ENCODE measurements around the gene LTBP2.

The LTBP2 gene

GRCh38 chr14:74571901-74572725 is 39.9 kb downstream of the LTBP2 start:
- DNase-seq (ENCODE audit: low read depth in 2 of 2), result peak; percentile 100

- DNase-seq (ENCODE audit: low read depth in 2 of 2), result peak; percentile 50 to 52
Measured at GRCh38 chr14:74571441-74571841, 40.6 kb downstream of the LTBP2 start.

GRCh38 chr14:74570696-74571095 is 41.3 kb downstream of the LTBP2 start:
- no peak for DNase-seq (ENCODE audit: low read depth in 2 of 2)

- no peak for DNase-seq (ENCODE audit: low read depth in 2 of 2)
Measured at GRCh38 chr14:74569806-74570591, 42.0 kb downstream of the LTBP2 start.

- no peak for DNase-seq (ENCODE audit: low read depth in 2 of 2)
Measured at GRCh38 chr14:74569387-74569786, 42.6 kb downstream of the LTBP2 start.

GRCh38 chr14:74568911-74569310 is 43.1 kb downstream of the LTBP2 start:
- no peak for DNase-seq (ENCODE audit: low read depth in 2 of 2)

GRCh38 chr14:74568380-74568649 is 43.7 kb downstream of the LTBP2 start:
- no peak for DNase-seq (ENCODE audit: low read depth in 2 of 2)

- DNase-seq (ENCODE audit: low read depth in 2 of 2), result no peak
Measured at GRCh38 chr14:74567646-74568379, 44.2 kb downstream of the LTBP2 start.

- no peak for DNase-seq (ENCODE audit: low read depth in 2 of 2)
Measured at GRCh38 chr14:74567219-74567618, 44.8 kb downstream of the LTBP2 start.

GRCh38 chr14:74566174-74567141 is 45.6 kb downstream of the LTBP2 start:
- no peak for DNase-seq (ENCODE audit: low read depth in 2 of 2)

GRCh38 chr14:74563586-74564159 is 48.4 kb downstream of the LTBP2 start:
- DNase-seq (ENCODE audit: low read depth in 2 of 2), result no peak

GRCh38 chr14:74563233-74563585 is 48.8 kb downstream of the LTBP2 start:
- DNase-seq (ENCODE audit: low read depth in 2 of 2), result no peak

GRCh38 chr14:74562515-74563232 is 49.4 kb downstream of the LTBP2 start:
- no peak for DNase-seq (ENCODE audit: low read depth in 2 of 2)

GRCh38 chr14:74558655-74559054 is 53.4 kb downstream of the LTBP2 start:
- no peak for DNase-seq (ENCODE audit: low read depth in 2 of 2)

GRCh38 chr14:74557691-74558090 is 54.3 kb downstream of the LTBP2 start:
- DNase-seq (ENCODE audit: low read depth in 2 of 2), result no peak

- DNase-seq (ENCODE audit: low read depth in 2 of 2), result no peak
Measured at GRCh38 chr14:74555476-74556050, 56.5 kb downstream of the LTBP2 start.

- no peak for DNase-seq (ENCODE audit: low read depth in 2 of 2)
Measured at GRCh38 chr14:74554742-74555362, 57.2 kb downstream of the LTBP2 start.

- no peak for DNase-seq (ENCODE audit: low read depth in 2 of 2)
Measured at GRCh38 chr14:74552623-74553022, 59.4 kb downstream of the LTBP2 start.

Data from fibroblast of skin of left biceps (primary cell).